A549 (cell line): ENCODE data around the gene GRB14.

ENCODE experiments used
- EP300 ChIP-seq, 2 experiments: fragments of >200 bp; sonication (Bioruptor Twin); formaldehyde crosslinking; IDR thresholded peaks; 2 replicates in 1 of 2; 3 replicates in 1 of 2; pipeline ENCODE4 v1.6.1; 2016 to 2017
- ESRRA ChIP-seq: fragments of 150-350 bp; IDR thresholded peaks from 2 replicates; pipeline ENCODE4 v1.6.1; 2014; ENCODE audit warnings: mild to moderate bottlenecking, low read length, borderline replicate concordance
- KDM5A ChIP-seq: fragments of 200-600 bp; sonication (generic); IDR thresholded peaks from 2 replicates; pipeline ENCODE4 v1.6.1; 2016; ENCODE audit warnings: antibody characterized with exemption, mild to moderate bottlenecking
- TF ChIP-seq, protein P1 (sequence below): fragments of >200 bp; sonication (Bioruptor Twin); formaldehyde crosslinking; IDR thresholded peaks from 3 replicates; pipeline ENCODE4 v1.5.1; 2016
- TF ChIP-seq, protein P2 (sequence below): IDR thresholded peaks from 2 replicates; pipeline ENCODE4 v1.6.1; 2012

DNA sequence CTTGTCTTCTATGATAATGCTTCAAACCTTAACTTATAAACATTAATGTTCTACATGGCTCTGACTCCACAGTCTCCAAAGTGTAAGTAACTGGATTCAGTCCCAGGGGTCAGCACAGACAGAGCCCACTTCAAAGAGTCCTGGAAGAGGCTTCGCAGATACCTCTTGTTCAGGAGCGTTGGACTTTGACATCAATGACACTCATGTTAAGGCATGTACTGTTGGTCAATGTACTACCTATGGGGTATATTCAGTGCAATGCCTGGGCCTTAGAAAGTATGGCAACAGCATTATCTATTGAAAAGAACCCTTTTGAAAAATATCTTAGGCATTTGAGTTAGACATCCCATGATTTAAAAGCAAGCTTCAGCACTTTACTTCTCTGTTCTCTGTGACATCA is 143.1 kb downstream of the GRB14 start:
- TF ChIP-seq, protein P1, sequence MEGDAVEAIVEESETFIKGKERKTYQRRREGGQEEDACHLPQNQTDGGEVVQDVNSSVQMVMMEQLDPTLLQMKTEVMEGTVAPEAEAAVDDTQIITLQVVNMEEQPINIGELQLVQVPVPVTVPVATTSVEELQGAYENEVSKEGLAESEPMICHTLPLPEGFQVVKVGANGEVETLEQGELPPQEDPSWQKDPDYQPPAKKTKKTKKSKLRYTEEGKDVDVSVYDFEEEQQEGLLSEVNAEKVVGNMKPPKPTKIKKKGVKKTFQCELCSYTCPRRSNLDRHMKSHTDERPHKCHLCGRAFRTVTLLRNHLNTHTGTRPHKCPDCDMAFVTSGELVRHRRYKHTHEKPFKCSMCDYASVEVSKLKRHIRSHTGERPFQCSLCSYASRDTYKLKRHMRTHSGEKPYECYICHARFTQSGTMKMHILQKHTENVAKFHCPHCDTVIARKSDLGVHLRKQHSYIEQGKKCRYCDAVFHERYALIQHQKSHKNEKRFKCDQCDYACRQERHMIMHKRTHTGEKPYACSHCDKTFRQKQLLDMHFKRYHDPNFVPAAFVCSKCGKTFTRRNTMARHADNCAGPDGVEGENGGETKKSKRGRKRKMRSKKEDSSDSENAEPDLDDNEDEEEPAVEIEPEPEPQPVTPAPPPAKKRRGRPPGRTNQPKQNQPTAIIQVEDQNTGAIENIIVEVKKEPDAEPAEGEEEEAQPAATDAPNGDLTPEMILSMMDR, result no peak
- TF ChIP-seq, protein P2, sequence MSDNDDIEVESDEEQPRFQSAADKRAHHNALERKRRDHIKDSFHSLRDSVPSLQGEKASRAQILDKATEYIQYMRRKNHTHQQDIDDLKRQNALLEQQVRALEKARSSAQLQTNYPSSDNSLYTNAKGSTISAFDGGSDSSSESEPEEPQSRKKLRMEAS, result no peak
- no peak for TF ChIP-seq ESRRA
- no peak for TF ChIP-seq KDM5A
- TF ChIP-seq EP300 (IDR thresholded peaks at IDR 0.05), result no peak
